HG03095 (cell line): ENCODE measurements around the gene MISP.

Experiments
- ATAC-seq: cut with Tn5 transposase; IDR thresholded peaks from one replicate; pipeline ENCODE4 v1.9.1; 2021; ENCODE audit warnings: moderate library complexity; ENCODE audit not compliant: unreplicated experiment

The MISP gene

DNA sequence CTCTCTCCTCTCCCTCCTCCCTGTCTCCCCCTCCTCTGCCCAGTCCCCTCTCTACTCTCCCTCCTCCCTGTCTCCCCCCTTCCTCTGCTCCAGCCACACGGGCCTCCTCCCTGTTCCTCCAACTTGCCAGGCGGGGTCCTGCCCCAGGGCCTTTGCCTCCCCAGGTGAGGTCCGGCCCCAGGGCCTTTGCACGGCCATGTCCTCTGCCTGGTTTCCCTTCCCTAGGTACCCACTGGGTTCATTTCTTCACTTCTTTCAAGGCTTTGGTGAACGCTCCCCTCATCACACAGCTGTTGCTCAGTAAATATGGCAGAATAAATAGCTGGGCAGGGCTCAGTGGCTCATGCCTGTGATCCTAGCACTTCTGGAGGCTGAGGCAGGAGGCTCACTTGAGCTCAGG is 21.2 kb downstream of the MISP start:
- ATAC-seq, result no peak

DNA sequence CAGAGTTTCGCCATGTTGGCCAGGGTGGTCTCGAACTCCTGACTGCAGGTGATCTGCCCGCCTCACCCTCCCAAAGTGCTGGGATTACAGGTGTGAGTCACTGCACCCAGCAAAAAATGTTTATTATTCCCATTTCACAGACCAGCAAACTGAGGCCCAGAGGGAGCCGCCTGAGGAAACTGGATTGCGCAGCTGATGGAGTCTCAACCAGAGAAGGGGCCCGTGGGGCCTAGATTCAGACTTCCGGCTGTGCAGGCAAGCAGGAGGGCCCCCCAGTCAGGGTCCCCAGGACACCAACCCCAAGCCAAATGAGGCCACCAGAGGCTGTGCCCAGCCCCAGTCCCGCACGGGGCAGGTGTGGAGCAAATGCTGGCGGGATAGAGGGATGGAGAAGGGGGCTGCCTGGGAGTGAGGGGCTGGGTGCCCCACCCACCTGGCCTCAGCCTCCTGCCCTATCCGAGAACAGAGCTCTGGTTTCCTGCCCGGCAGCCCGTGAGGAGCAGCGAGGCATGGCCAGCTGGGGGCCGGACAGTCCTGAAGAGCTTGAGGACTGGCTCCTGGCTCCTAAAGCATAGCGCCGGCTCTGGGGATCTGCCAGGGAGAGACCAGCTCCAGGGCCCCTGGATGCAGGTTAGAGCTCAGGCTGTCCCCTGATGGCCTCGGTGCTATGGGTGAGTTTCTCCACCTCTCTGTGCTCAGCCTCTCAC is 22.0 kb downstream of the MISP start:
- no peak for ATAC-seq

DNA sequence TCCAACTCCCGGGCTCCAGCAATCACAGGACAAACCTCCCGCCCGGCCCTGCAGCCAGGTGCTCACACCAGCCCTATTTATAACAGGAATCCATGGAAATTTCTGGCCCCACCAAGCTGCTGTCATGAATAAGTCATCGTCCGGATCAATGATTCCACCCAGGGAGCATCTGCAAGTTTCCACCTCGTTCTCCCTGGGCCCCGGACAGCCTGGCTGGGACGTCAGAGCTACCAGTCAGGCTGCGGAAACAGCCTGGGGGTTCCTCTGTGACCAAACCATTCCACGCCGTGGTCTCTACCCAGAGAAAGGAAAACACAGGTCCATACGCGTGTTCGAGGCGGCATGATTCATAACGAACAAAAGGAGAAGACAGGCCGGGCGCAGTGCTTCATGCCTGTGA is 25.6 kb downstream of the MISP start:
- no peak for ATAC-seq

DNA sequence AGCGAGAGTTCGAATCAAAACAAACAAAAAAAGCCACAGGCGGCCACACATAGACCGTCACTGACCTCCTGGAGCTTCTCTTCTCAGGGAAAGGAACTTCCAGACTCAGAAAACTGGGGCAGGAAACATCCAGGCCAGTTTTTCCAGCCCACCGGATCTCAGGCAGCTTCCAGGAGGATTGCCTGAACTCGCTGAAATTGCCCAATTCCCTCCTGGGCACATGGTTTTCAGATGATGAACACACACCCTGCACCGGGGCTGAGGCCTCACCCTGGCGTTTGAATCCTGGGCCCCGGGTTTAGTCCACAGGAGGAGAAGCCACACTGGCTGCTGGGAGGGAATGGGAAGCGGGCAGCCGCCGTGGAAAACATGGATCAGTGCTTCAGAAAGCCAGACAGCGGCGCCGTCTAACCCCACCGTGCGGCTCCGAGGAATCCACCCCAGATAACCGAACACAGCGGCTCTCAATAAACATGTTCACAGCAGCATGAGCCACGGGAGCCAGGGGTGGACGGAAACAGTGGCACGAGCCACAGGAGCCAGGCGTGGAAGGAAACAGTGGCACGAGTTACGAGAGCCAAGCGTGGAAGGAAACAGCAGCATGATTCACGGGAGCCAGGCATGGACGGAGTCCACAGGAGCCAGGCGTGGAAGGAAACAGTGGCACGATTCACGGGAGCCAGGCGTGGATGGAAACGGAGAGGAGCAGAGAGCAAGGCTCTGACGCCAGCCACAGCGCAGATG is 28.2 kb downstream of the MISP start:
- no peak for ATAC-seq

DNA sequence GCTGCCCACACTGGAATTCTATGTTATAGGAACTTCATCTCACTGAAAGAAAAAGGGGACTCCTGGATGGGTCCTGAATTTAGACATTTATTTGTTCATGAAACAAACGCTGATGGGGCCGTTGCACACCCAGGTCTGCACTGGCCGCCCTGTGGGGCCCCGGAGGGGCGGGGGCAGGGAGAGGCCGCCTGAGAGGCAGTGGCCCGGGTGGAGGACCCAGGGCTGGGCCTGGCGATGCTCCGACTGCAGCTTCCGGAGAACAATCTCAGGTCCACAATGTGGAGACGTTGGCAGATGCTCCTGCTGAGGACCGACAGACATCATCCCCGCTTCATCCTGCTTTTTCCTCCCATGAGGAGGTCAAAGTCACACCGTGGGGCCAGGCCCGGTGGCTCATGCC is 30.0 kb downstream of the MISP start:
- no peak for ATAC-seq

DNA sequence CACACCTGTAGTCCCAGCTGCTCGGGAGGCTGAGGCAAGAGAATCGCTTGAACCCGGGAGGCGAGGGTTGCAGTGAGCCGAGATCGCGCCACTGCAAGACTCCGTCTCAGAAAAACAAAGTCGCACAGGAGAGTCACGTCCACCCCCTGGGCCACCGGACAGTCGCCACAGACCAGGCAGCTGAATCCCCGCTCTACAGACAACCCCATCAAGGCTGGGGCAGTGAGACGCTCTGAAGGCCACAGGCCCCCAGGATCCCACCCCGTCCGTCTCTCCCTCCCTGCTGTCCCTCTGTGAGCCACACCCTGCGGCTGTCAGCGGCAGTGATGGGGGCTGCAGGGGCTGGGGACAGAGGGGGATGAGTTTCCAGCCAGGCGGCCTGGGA is 30.9 kb downstream of the MISP start:
- no peak for ATAC-seq

DNA sequence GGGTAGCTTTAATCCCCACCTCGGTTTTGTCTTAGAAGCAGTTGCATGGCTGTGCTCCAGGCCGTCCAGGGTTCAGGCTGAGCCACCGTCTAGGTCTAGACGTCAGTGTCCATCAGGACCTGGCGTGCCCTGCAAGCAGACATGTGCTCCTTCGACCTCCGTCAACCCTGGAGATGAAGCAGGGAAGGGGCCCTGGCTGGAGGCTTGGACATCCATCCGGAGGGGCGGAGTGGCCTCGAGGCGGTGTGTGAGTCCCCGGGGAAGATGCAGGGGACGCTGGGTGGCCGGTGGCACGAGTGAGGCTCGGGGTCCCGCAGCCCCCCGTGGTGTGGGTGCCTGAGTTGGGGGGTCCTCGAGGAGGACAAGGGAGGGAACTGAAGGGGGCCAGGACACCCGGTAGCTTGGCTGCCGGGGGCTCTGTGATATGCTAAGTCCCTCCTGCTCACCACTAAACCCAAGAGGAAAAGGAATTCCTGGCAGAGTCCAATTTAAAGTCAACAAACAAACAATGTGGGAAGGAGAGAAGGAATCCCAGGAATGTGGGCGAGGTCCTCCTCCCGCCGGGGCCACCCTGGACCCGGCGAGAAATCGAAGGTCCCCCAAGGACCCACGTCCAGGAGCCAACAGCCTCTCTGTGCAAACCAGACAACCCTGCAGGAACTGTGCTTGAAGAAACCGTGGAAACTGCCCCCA is 31.4 kb downstream of the MISP start:
- ATAC-seq, result no peak

DNA sequence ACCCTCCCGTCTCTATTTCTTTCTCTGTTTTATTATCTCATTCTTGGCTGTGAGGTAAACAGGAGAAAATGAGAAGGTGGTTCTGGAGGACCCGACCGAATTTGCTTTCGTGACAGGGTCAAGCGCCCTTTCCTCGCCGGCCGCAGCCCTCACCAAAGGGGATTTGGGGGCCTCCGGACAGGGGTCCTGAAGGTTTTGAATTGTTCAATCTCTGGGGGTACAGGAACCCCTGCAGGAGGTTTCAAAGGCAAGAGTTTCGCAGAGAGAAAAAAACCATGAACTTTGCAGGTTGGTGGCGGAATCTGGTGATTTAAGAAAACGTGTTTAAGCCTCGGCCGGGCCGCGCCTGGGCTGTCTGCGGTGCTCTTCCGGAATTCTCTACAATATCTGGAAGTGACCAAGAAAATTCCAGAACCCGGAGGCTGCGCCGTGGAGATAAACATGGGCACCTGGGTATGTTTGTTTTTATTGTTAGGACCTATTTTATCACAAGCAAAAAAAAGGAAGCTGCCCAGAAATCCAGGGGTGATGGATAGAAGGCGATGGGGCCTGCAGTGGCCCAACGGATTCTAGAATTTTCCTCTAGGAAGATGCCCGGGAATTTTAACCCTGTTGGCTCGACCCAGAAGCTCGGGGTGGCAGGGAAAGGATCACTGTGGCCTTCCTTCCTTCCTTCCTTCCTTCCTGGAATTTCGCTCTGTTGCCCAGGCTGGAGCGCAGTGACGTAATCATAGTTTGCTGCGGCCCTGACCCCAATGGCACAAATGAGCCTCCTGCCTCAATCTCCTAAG is 32.2 kb downstream of the MISP start:
- ATAC-seq, result no peak

DNA sequence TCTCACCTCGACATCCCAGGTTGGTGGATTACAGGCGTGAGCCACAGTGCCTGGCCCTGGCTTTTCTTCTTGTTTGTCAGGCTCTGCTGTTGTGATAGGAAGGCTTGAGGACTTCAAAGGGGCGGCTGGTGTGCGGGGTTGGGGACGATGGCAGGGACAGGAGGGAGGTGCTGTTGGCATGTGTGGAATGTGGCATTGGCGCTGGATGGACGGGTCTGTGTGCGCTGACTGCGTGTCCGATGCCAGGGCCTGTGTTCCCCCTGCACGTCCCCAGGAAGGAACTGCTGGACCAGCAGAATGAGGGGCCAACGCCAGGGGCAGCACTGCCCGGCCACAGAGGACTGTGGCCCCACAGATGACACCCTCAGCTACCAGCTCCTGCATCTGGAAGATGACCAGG is 33.6 kb downstream of the MISP start:
- no peak for ATAC-seq

DNA sequence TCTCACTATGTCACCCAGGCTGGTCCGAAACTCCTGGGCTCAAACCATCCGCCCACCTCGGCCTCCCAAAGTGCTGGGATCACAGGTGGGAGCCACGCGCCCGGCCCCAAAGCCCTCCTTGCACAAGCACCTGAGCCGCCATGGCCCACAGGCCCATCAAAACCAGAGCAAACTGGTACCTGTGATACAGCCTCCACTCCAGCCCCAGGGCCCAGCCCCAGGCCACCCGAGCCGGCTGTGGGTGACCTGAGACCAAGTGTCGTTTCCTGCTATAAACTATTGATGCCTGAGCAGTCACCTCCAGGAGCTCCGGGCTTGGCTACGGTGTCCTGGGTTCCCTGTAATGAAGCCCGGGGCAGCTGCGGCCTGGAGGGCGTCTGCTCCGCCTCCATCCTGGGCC is 36.6 kb downstream of the MISP start:
- no peak for ATAC-seq

DNA sequence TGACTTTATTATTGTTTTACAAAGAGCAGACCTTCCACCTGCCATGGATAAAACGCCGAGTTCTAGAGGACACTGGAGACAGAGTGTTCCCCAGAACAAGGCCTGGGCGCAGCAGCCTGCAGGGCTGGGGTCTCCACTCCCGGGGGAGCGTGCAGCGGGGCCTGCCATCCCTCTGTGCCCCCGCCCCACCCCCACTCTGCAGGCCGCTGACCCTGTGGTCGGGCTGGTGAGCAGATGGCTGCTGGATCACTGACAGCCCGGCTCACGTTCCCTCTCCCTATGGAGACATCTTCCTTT is 37.7 kb downstream of the MISP start:
- ATAC-seq, result no peak

DNA sequence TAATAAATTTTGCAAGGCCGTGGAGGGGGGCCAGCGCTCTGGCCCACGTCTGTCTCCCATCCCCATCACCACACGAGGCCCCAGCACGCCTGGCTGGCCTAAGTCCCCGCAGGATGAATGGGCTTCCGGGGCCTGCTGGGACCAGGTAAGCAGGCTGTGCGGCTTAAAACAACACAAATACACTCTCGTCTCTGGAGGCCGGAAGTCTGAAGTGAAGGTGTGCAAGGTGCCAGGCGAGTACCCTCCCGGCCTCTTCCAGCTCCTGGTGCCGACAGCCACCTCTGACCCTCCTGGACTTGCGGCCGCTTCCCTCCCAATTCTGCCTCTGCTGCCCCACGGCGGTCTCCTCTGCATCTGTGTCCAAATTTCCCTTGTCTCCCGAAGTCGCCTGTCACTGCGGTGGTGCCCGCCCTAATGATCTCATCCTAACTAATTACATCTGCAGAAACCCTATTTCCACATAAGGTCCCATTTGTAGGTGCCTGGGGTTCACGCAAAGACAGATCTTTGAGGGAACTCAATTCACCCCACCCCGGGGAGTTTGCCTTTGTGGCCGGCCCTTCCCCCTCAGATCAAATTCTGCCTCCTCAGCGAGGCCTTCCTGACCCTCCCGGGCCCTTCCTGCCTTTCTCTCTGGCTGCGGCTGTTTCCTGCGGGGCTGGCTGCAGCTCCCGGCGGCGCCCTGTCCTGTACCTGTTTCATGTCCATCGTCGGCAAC is 38.2 kb downstream of the MISP start:
- ATAC-seq, result no peak

DNA sequence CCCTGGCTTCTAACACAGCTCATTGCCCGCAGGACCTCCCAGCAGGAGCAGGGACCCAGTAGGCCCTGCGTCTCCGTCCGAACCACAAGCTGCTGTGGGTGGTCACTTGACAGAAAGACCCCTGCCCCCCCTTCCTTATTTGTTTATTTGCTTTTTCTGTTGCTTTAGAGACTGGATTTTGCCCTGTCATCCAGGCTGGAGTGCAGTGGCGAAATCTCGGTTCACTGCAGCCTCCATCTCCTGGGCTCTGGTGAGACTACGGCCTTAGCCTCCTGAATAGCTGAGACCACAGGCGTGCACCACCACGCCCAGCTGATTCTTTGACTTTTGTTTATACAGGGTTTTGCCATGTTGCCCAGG is 38.8 kb downstream of the MISP start:
- ATAC-seq, result no peak

DNA sequence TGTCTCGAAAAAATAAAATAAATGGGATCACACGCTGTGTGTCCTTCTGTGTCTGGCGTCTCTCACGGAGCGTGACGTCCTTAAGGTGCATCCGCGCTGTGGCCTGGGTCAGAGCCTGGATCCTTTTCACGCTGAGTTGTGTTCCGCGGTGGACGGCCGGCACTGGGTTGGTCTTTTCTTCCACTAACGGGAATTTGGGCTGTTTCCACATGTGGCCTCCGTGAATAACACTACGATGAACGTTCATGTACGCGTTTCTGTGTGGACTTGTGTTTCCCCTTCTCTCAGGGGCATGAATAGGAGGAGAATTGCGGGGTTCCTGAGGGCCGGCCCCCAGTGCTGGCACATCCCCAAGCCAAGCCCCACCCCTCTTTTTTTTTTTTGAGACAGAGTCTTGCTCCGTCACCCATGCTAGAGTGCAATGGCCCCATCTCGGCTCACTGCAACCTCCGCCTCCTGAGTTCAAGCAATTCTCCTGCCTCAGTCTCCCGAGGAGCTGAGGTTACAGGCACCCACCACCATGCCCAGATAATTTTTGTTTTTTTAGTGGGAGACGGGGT is 40.2 kb downstream of the MISP start:
- ATAC-seq, result no peak

DNA sequence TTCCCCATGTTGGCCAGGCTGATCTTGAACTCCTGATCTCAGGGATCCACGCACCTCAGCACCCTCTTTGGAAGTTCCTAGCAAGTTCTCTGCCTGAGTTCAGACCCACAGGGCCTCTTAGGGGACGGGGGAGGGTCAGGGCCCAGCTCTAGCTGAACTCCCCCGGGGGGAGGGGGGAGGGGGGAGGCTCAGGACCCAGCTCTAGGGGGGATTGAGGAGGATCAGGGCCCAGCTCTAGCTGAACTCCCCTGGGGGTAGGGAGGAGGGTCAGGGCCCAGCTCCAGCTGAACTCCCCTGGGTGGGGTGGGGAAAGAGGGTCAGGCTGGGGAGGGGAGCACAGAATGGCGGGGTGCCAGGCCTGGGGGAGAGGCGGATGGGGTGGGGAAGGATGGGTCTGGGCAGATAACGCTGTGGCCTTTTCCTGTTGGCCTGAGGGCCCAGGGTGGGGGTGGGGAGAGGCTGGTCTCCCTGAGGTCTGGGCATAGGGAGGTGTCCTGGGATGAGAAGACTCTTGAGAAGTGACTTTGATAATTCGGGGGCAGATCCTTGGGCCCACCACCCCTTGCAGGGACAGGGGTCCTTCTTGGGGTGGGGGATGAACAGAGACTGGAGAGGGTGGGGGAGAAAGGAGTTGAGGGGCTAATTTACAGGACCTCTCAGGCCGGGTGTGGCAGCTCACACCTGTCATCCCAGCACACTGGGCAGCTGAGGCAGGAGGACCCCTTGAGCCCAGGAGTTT is 40.8 kb downstream of the MISP start:
- no peak for ATAC-seq

DNA sequence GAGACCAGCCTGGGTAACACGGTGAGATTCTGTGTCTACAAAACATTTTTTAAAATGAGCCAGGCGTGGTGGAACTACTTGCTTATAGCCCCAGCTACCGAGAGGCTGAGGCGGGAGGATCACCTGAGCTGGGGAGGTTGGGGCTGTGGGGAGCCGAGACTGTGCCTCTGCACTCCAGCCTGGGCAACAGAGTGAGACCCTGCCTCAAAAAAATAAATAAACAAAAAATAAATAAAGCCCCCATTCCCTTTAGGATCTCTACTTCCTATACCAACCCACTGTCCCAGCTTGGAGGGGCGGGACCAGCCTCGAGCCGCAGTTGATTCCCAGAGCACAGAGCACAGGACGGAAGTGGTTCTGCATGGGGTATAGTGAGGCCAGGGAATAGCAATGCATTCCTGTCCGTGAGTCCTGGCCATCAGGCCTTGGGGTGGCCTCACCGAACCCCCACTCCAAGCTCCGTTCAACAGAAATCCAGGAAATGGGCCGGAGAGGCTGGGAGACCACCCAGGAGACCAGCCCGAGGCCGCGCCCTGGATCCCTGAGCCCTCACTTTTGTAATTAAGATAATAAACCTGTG is 41.5 kb downstream of the MISP start:
- no peak for ATAC-seq

DNA sequence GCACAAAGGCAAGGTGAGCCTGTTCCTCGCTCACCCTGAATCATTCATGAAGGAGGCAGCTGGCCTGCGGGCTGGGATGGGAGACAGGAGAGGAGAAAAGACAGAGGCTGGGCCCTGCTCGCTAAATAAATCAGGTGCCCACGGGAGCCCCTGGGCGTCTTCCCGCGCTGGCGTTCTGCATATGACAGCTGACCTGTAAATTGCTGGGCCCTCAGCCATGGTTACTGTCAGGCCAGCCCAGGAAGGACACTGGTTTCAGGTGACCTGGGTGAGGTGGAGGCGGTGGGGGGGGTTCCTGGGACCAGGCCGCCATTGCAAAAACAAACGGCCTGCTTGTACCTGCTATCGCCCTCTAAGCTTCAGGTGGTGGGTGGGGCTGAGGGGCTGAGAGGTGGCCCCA is 42.9 kb downstream of the MISP start:
- ATAC-seq, result no peak

DNA sequence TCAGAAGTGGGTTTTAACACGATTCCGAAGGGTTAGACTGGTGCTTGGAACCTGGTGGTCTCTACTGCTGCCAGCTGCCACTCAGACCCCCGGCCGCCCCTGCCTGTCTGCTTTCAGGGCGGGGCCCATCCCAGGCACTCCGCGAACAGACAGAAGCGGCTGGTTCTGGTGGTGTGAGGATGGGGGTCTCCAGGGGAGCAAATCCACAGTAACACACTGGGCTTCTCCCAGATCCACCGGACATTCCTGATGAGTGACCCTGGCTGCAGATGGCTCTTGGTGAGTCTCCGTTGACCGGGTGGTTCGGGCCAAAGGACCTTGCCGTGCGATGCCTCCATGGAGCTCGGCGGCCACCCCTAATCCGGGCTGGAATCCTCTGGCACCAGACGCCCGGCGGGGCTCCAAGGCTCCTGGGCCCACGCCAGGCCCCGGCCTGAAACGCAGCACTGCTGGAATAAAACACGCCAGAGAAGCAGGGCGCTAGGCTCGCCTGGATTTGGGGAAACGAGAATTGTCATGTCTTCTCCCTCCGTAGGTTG is 44.2 kb downstream of the MISP start:
- ATAC-seq, result no peak
